Measurements from ENCODE around the gene GRB7.
"Not testable (repeated sequence)": the region's sequence is repeated elsewhere in the genome, so short reads cannot be mapped to it uniquely, and the experiment has no call there.

The GRB7 gene

GRCh38 chr17:39753514-39754160 is 15.9 kb downstream of the GRB7 start:
- DNase-seq = no peak

- peak; percentile 78 to 84 for DNase-seq
Observed at GRCh38 chr17:39754161-39754957, 16.6 kb downstream of the GRB7 start.

- no peak for DNase-seq
Observed at GRCh38 chr17:39754958-39755553, 17.3 kb downstream of the GRB7 start.

- no peak for DNase-seq
Observed at GRCh38 chr17:39755554-39756379, 18.0 kb downstream of the GRB7 start.

- no peak for DNase-seq
Observed at GRCh38 chr17:39756380-39757079, 18.8 kb downstream of the GRB7 start.

DNA sequence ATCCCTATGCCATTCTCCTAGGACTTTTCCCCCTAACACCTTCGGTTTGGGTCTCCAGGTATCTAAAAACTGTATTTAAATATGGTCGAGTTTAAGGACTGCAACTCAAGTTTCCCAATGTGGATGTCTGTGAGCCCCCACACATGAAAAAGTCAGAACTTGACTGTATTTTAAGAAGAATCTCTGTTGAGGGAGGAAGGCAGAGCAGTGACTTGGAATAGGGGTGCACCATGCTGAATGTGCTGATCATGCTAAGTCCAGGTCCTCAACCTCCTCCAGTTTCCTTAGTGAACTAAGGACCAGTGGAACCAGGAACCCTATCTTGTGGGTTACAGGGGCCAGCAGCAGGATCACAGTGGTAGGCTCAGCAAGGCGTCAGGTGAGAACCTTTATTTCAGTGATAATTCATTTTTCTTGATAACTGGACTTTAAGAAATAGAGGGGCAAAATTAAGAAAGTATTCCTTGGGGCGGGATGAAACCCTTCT is 19.5 kb downstream of the GRB7 start:
- no peak for DNase-seq

DNA sequence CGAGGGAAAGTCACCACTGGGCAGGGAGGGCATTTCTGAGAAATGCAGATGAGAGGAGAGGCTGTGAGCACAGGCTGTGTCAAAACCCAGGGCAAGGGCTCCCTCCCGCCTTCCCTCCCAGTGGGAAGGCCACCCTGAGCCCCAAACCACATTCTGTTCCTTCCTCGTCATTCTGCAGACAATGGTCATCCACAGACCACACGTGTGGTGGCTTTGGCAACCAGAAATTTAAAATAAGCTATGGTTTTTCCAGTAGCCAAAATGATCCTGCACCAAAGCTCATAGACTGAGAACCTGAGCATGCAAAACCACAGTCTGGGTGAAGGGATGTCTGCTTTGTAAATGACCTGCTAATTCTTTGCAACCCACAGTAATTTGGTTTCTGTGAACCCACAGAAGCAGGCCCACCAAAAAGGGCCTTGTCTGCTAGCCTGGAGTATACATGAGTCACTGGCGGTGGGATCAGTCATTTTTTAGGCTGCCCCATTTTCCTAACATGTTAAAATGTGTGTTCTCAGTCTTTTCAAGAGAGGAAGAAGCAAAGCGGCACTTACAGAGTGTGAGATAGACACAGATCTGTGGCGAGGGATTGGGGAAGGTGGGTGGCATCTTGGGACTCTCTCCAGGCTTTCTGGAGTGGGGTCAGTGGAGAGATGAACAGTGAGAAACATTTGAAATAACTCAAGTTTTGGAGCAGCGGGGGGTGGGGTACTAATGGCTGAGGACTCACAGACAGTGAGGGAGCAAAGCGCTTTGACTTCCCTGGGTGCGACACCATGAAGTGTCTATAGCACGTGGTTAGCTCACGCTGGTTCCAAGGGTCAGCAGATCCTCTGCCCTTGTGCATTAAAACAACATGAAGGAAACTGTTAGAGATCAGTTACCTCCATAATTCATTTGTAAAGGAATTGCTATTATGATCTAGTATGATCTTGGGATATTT is 20.5 kb downstream of the GRB7 start:
- DNase-seq = no peak

DNA sequence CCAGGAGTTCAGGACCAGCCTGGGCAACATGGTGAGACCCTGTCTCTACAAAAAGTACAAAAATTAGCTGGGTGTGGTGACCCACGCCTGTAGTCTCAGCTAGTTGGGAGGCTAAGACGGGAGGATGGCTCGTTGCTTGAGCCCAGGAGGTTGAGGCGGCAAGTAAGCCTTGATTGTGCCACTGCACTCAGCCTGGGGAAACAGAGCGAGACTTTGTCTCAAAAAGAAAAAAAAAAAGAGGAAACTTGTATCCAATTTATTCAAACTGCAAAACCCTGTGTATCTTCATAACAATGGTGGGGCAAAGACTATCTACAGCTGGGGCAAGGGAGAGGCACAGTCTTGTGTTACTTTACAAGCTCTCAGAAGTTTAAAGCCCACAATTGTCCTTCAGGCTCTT is 21.5 kb downstream of the GRB7 start:
- no peak for DNase-seq

GRCh38 chr17:39761861-39762496 is 24.2 kb downstream of the GRB7 start:
- no peak for DNase-seq

DNA sequence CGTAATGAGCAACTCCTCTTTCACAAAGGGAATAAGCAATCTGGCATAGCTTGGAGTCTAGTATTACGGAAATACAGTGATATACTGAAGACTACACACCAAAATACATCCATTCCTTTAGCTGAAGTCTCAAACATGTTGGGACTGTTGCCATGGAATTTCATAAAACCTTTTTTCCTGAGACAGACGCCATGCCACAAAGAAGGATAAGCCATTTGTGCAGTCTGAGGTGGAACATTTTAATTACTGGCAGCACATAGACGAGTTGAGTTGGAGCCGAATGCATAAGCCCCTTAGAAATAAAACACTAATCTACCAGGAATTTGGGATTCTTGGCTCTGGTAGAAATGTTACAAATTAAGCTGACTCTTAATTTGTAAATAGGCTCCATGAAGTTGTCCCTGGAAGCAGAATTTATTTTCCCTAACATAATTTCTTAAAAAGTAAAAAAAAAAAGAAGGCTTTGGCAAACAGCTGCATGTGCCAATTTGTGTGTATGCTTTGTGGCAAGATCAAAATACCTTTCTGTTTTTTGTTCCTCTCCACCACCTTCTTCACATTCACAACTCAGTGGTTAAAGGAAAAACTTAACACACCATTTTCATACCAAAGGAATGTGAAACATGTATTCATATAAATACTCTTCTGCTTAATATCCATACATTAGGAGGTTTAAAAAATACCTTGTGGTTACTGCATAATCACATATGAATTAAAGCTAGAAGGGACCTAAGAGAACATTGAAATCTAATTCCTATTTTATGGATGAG is 25.5 kb downstream of the GRB7 start:
- no peak for DNase-seq

DNA sequence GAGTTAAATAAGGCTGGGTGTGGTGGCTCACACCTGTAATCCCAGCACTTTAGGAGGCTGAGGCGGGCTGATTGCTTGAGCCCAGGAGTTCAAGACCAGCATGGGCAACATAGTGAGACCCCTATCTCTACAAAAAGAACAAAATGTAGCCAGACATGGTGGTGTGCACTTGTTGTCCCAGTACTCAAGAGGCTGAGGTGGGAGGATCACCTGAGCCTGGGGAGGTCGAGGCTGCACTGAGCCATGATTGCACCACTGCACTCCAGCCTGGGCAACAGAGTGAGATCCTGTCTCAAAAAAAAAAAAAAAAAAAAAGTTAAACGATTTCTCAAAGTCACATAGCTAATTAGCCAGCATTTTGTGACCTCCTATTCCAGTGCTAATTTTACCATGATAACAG is 26.4 kb downstream of the GRB7 start:
- DNase-seq = not testable (repeated sequence)

DNA sequence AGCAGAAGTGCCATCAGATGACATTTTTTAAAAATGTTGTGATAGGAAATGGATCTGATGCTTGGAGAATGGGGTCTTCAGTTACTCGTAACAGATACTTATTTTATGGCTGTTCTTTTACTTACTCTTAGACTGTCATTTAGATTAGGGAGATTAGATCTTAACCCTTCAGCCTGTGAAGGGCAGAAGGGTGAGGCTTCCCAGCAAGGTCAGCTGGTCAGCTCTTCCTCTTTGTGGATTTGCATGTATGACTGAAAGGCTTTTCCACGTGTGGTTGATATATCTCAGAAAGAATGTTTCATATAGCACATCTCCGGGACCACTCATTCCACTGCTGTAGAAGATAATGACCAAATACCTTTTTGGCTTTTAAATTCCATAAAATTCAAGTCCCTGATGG is 27.4 kb downstream of the GRB7 start:
- DNase-seq = no peak

DNA sequence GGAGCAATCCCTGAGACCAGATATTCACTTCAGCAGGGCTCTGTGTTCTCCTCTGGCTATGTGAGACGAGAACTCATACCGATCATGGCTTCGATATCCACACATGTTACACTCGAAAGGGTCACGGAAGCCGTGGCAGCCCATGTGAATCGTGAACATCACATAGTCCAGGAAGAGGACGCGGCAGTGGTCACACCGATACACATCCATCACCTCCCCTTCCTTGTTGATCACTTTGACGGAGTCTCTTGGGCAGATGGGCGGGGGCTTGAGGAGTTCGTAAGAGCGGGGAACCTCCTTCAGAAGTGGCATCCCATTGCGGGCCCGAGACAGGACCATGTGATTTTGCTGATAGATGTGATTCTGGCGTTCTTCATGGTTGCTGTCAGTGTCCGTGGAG is 28.0 kb downstream of the GRB7 start:
- DNase-seq = no peak

- DNase-seq = no peak
Observed at GRCh38 chr17:39767147-39767546, 29.4 kb downstream of the GRB7 start.

DNA sequence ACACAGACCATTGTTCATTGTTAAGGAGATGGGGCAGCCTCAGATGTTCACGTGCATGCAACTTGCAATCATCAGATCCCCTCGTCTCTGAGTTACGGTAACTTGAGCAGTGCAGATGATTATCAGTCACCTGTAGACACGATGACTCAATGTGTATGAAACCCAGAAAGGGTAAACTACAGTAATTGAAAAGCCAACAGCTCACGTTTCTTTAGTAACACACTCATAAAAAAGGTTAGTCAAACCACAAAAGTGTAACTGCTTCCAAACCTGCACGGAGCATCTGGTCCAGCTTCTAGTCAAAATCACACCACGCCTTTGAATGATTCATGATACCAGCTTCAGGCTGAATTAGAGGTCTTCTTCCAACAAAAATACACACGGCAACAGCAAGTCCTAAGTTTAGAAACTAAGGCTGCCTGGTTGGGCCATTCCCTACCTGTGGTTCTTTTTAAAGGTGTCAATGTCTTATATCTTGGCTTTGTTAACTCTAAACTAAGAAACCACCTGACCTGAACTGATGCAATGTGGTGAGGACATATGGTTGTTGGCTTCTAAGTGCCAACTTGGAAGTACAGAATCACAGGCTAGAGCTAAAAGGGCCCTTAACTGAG is 32.3 kb downstream of the GRB7 start:
- DNase-seq = peak in 1 of 2 donors; percentile 23

- peak in 1 of 2 donors; percentile 31 for DNase-seq
Observed at GRCh38 chr17:39772415-39772814, 34.7 kb downstream of the GRB7 start.

GRCh38 chr17:39772987-39773934 is 35.5 kb downstream of the GRB7 start:
- DNase-seq = no peak

- DNase-seq = no peak
Observed at GRCh38 chr17:39774047-39774446, 36.3 kb downstream of the GRB7 start.

Data from hippocampal formation (tissue), 2 donors.